IPS DF 4.7 (cell line): ENCODE data around the gene KNDC1.

Experiments used
- DNase-seq: peaks from one replicate; pipeline ENCODE4 v3.0.0-alpha.2; 2013; ENCODE audit warnings: low spot score; ENCODE audit errors: extremely low read depth

KNDC1 gene

GRCh38 chr10:133204226-133205015, 44.4 kb downstream of the KNDC1 start:
- DNase-seq: no peak

GRCh38 chr10:133205146-133205545, 45.1 kb downstream of the KNDC1 start:
- no peak for DNase-seq

GRCh38 chr10:133206356-133207040, 46.5 kb downstream of the KNDC1 start:
- no peak for DNase-seq

GRCh38 chr10:133207041-133207600, 47.1 kb downstream of the KNDC1 start:
- no peak for DNase-seq

- DNase-seq: no peak
Measured at GRCh38 chr10:133207627-133208026, 47.6 kb downstream of the KNDC1 start.

- no peak for DNase-seq
Measured at GRCh38 chr10:133208466-133208865, 48.4 kb downstream of the KNDC1 start.

GRCh38 chr10:133209117-133209516, 49.1 kb downstream of the KNDC1 start:
- no peak for DNase-seq

- DNase-seq: no peak
Measured at GRCh38 chr10:133209641-133210040, 49.6 kb downstream of the KNDC1 start.

GRCh38 chr10:133210398-133211140, 50.5 kb downstream of the KNDC1 start:
- no peak for DNase-seq

GRCh38 chr10:133211141-133211830, 51.3 kb downstream of the KNDC1 start:
- DNase-seq: no peak

- no peak for DNase-seq
Measured at GRCh38 chr10:133211959-133212852, 52.2 kb downstream of the KNDC1 start.

- DNase-seq: no peak
Measured at GRCh38 chr10:133212853-133213494, 53.0 kb downstream of the KNDC1 start.

GRCh38 chr10:133213641-133214467, 53.8 kb downstream of the KNDC1 start:
- DNase-seq: no peak

GRCh38 chr10:133214468-133215410, 54.7 kb downstream of the KNDC1 start:
- no peak for DNase-seq

GRCh38 chr10:133215586-133215985, 55.6 kb downstream of the KNDC1 start:
- DNase-seq: no peak

- no peak for DNase-seq
Measured at GRCh38 chr10:133216776-133217175, 56.8 kb downstream of the KNDC1 start.

GRCh38 chr10:133217800-133218589, 58.0 kb downstream of the KNDC1 start:
- no peak for DNase-seq
